SK-N-SH (cell line): Measurements from ENCODE around the gene GPR137B.

ENCODE experiments used
- CTCF ChIP-seq: fragments of 200-600 bp; sonication (generic); IDR thresholded peaks from 2 replicates; pipeline ENCODE4 v1.6.1; 2017; ENCODE audit warnings: antibody characterized with exemption, mild to moderate bottlenecking, moderate library complexity
- ELF1 ChIP-seq: IDR thresholded peaks from 2 replicates; pipeline ENCODE4 v1.4.0; 2012
- GABPA ChIP-seq: IDR thresholded peaks from 2 replicates; pipeline ENCODE4 v1.4.0; 2012; ENCODE audit warnings: low read depth, mild to moderate bottlenecking
- MAX ChIP-seq: IDR thresholded peaks from 2 replicates; pipeline ENCODE4 v1.4.0; 2012; ENCODE audit warnings: low read depth
- SIN3A ChIP-seq: IDR thresholded peaks from 2 replicates; pipeline ENCODE4 v1.6.1; 2012; ENCODE audit warnings: low read depth, mild to moderate bottlenecking, low read length, moderate library complexity, borderline replicate concordance

- TF ChIP-seq ELF1 = no peak
- TF ChIP-seq CTCF = no peak
- no peak for TF ChIP-seq SIN3A
- no peak for TF ChIP-seq GABPA
- TF ChIP-seq MAX = no peak
Observed at GRCh38 chr1:236100799-236101198, 41.5 kb upstream of the GPR137B start.
